ENCODE results near the gene CPPED1.

CPPED1 gene

DNA sequence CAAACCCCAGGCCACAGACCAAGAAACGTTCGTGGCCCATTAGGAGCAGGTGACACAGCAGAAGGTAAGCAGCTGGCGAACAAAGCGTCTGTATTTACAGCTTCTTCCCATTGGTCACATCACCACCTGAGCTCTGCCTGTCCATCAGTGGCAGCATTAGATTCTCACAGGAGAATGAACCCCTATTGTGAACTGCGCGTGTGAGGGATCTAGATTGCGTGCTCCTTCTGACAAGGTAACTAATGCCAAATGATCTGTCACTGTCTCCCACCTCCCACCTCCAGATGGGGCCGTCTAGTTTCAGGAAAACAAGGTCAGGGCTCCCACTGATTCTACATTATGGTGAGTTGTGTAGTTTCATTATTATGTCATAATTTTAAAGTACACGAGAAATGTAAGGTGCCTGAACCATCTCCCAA lies 186.3 kb downstream of the CPPED1 start:
- no peak overlapping the region for H2BK120ac ChIP-seq (ENCODE audit: low read depth, low read length)
- H3K79me1 ChIP-seq (replicated peaks; ENCODE audit: low read length, poor library complexity, severe bottlenecking), result no peaks in the 10 kb centered on the region
- no peak overlapping the region for H2BK5ac ChIP-seq (ENCODE audit: low read depth, low read length, poor library complexity, severe bottlenecking)
- no peak overlapping the region for H4K8ac ChIP-seq (ENCODE audit: low read length)
- H4K91ac ChIP-seq (ENCODE audit: low read length), result no peak overlapping the region
- no peak overlapping the region for H3K18ac ChIP-seq (ENCODE audit: low read depth in 1 of 2, low read length in 2 of 2)
- no peak overlapping the region for H3K27ac ChIP-seq (ENCODE audit: low read length, poor library complexity, severe bottlenecking)
- H2BK12ac ChIP-seq (ENCODE audit: low read length in 2 of 2), result no peak overlapping the region
- DNase-seq, result no peak
- H2BK15ac ChIP-seq (ENCODE audit: low read depth, poor library complexity, severe bottlenecking), result no peak overlapping the region
- no peak overlapping the region for H3K14ac ChIP-seq (ENCODE audit: low read length in 2 of 2)
- H2AFZ ChIP-seq (ENCODE audit: low read depth, low read length), result no peak overlapping the region
- H3K4me3 ChIP-seq (ENCODE audit: insufficient read depth in 1 of 2, low read depth in 1 of 2, low read length in 2 of 2), result no peak overlapping the region
- peaks cover 0 to 8% of the 10 kb centered on the region in 2 experiments for H3K27me3 ChIP-seq (ENCODE audit: control insufficient read depth in 1 of 2, insufficient read depth in 1 of 2, low read length in 2 of 2)
- H3K36me3 ChIP-seq (ENCODE audit: control insufficient read depth in 1 of 2, insufficient read depth in 2 of 2, low read depth in 1 of 2, low read length in 2 of 2), result no peaks in the 10 kb centered on the region
- H3K23ac ChIP-seq (ENCODE audit: low read length in 2 of 2), result no peak overlapping the region
- no peak overlapping the region for H3K4me2 ChIP-seq (ENCODE audit: low read length, poor library complexity, severe bottlenecking)
- no peak overlapping the region for H2AK5ac ChIP-seq (ENCODE audit: low read length, severe bottlenecking)
- 81% methylated on average over 8 of the region's 9 CpGs for WGBS
- H3K9me3 ChIP-seq (ENCODE audit: control insufficient read depth, low read length), result no peaks in the 10 kb centered on the region
- no peak overlapping the region for H3K9ac ChIP-seq (ENCODE audit: low read length)
- H3K4me1 ChIP-seq (ENCODE audit: control insufficient read depth, insufficient read depth, low read depth, low read length), result peaks cover 3% of the 10 kb centered on the region
- no peak overlapping the region for H3K4ac ChIP-seq (ENCODE audit: low read depth in 1 of 2, low read length in 2 of 2)

DNA sequence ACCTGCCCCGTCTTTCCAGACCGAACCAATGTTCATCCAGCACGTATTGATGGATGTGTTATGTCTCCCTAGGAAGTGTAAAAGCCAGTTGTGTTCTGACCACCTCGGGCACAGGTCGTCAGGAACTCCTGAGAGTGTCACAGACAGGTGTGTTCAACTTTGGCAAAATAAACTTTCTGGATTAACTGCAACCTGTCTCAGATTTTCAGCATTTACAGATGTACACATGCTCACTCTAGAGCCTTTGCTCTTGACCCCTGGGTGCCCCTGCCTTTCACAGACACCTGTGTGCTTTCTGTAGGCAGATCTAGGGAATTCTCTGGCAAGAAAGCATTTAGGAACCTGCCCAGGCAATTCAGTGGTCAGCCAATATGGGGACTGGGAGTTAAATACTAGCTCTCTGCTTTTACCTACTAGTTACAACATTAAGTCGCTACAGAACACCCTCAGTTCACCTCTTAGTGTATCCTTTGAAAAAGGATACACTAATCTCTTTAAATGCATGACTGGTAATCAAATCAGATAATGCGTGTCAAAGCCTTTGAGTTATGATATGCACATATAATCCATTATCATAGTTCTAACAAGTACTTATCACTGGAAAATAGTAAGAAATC lies 188.9 kb downstream of the CPPED1 start:
- no peak for DNase-seq
- no peak overlapping the region for H2BK15ac ChIP-seq (ENCODE audit: low read depth, poor library complexity, severe bottlenecking)
- WGBS, result 72% methylated on average over 6 of the region's 7 CpGs
- H3K4me3 ChIP-seq (ENCODE audit: insufficient read depth in 1 of 2, low read depth in 1 of 2, low read length in 2 of 2), result no peak overlapping the region
- H3K4ac ChIP-seq (ENCODE audit: low read depth in 1 of 2, low read length in 2 of 2), result no peak overlapping the region
- H2AFZ ChIP-seq (ENCODE audit: low read depth, low read length), result no peak overlapping the region
- H4K8ac ChIP-seq (ENCODE audit: low read length), result no peak overlapping the region
- no peaks in the 10 kb centered on the region for H3K9me3 ChIP-seq (ENCODE audit: control insufficient read depth, low read length)
- peaks cover 0 to 2% of the 10 kb centered on the region in 2 experiments for H3K27me3 ChIP-seq (ENCODE audit: control insufficient read depth in 1 of 2, insufficient read depth in 1 of 2, low read length in 2 of 2)
- no peak overlapping the region for H2BK5ac ChIP-seq (ENCODE audit: low read depth, low read length, poor library complexity, severe bottlenecking)
- H3K4me1 ChIP-seq (ENCODE audit: control insufficient read depth, insufficient read depth, low read depth, low read length), result peaks cover 5% of the 10 kb centered on the region
- H2BK120ac ChIP-seq (ENCODE audit: low read depth, low read length), result no peak overlapping the region
- no peaks in the 10 kb centered on the region for H3K36me3 ChIP-seq (ENCODE audit: control insufficient read depth in 1 of 2, insufficient read depth in 2 of 2, low read depth in 1 of 2, low read length in 2 of 2)
- no peak overlapping the region for H3K23ac ChIP-seq (ENCODE audit: low read length in 2 of 2)
- H3K14ac ChIP-seq (ENCODE audit: low read length in 2 of 2), result no peak overlapping the region
- no peak overlapping the region for H3K4me2 ChIP-seq (ENCODE audit: low read length, poor library complexity, severe bottlenecking)
- H2BK12ac ChIP-seq (ENCODE audit: low read length in 2 of 2), result no peak overlapping the region
- no peak overlapping the region for H3K9ac ChIP-seq (ENCODE audit: low read length)
- no peak overlapping the region for H3K18ac ChIP-seq (ENCODE audit: low read depth in 1 of 2, low read length in 2 of 2)
- no peak overlapping the region for H3K27ac ChIP-seq (ENCODE audit: low read length, poor library complexity, severe bottlenecking)
- no peaks in the 10 kb centered on the region for H3K79me1 ChIP-seq (replicated peaks; ENCODE audit: low read length, poor library complexity, severe bottlenecking)
- no peak overlapping the region for H4K91ac ChIP-seq (ENCODE audit: low read length)
- no peak overlapping the region for H2AK5ac ChIP-seq (ENCODE audit: low read length, severe bottlenecking)

DNA sequence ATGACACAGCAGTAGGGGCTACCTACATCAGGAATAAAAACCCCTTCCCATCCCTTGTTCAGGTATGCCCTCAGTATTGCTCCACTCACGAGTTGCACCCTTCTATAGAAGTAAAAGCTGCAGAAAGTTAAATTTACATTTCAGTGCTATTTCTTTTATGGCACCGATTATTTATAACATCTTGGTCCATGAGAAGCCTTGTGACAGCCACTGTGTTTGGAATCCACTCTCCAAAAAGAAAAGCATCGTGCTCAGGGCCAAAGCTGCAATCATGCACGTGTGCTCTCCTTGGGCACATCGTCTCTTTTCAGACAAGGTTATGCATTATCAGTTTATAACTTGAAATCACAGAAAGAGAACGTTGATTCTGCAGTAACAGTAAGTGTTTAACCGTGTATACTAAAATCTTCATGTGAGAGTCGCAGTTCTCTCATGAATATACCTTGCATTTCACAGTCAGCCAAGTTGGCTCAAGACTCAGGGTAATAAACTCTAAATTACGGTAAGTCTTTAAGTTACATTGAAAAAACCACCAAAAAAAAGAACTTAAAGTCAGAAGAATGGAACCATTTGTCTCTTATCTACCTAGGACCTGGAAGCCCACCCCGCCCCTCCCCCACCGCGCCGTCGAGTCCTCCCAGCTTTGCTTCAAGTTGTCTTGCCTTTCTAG lies 189.6 kb downstream of the CPPED1 start:
- Histone ChIP-seq H3K23ac (ENCODE audit: low read length in 2 of 2) (no peak overlapping the region), H2BK120ac (ENCODE audit: low read depth, low read length) (no peak overlapping the region), H4K8ac (ENCODE audit: low read length) (no peak overlapping the region), H2BK5ac (ENCODE audit: low read depth, low read length, poor library complexity, severe bottlenecking) (no peak overlapping the region), H3K27ac (ENCODE audit: low read length, poor library complexity, severe bottlenecking) (no peak overlapping the region), H3K9me3 (ENCODE audit: control insufficient read depth, low read length) (no peaks in the 10 kb centered on the region), H3K14ac (ENCODE audit: low read length in 2 of 2) (no peak overlapping the region), H3K4me1 (ENCODE audit: control insufficient read depth, insufficient read depth, low read depth, low read length) (peaks cover 5% of the 10 kb centered on the region), H2AFZ (ENCODE audit: low read depth, low read length) (no peak overlapping the region), H2BK15ac (ENCODE audit: low read depth, poor library complexity, severe bottlenecking) (no peak overlapping the region), H3K36me3 (ENCODE audit: control insufficient read depth in 1 of 2, insufficient read depth in 2 of 2, low read depth in 1 of 2, low read length in 2 of 2) (no peaks in the 10 kb centered on the region), H3K79me1 (replicated peaks; ENCODE audit: low read length, poor library complexity, severe bottlenecking) (no peaks in the 10 kb centered on the region), H2AK5ac (ENCODE audit: low read length, severe bottlenecking) (no peak overlapping the region), H3K27me3 (ENCODE audit: control insufficient read depth in 1 of 2, insufficient read depth in 1 of 2, low read length in 2 of 2) (peaks cover 0 to 2% of the 10 kb centered on the region in 2 experiments), H3K4me3 (ENCODE audit: insufficient read depth in 1 of 2, low read depth in 1 of 2, low read length in 2 of 2) (no peak overlapping the region), H3K4me2 (ENCODE audit: low read length, poor library complexity, severe bottlenecking) (no peak overlapping the region), H3K18ac (ENCODE audit: low read depth in 1 of 2, low read length in 2 of 2) (no peak overlapping the region), H3K4ac (ENCODE audit: low read depth in 1 of 2, low read length in 2 of 2) (no peak overlapping the region), H2BK12ac (ENCODE audit: low read length in 2 of 2) (no peak overlapping the region), H3K9ac (ENCODE audit: low read length) (no peak overlapping the region), H4K91ac (ENCODE audit: low read length) (no peak overlapping the region)
- DNase-seq, result no peak
- 87% methylated on average over 14 of the region's 14 CpGs for WGBS

DNA sequence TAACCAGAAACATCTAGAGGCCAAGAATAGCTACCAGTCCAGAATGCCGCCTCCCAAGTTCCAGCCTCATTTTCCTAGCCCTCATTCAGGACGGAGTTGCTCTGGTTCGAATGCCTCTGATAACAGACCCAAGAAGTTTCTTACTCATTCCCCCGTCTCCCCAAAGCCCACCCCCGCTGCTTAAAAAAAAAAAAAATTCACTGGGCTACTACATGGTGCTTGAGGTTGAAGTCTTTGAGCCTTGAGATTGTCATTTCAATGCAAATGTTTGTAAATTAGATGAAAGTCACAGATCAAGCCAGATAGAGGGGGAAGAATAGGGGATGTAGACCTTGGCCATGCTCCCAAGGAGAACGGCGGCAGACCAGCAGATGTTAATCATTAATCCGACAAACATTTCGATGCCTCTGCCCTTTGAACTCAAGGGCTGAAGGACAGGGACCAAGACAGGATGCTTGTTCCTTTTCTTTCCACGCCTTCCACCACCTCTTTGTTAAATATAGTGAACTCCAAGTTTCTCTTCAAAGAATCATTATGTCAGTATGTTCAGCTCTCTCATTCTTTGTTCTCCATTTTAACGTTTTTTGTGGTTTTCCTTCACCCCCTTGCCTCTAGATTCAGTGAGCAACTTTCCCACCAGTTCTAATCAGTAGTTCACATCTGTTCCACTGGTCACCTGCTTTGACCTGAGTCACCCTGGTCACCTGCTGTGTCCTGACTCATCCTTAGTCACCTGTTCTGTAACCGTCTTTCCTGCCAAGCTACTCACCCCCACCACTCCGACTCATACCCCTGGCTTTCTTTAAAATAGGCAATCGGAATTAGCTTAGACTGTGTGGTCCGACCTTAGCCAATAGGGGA lies 190.3 kb downstream of the CPPED1 start:
- H3K4me2 ChIP-seq (ENCODE audit: low read length, poor library complexity, severe bottlenecking), result no peak overlapping the region
- DNase-seq, result no peak
- no peak overlapping the region for H2BK15ac ChIP-seq (ENCODE audit: low read depth, poor library complexity, severe bottlenecking)
- H2BK120ac ChIP-seq (ENCODE audit: low read depth, low read length), result no peak overlapping the region
- no peak overlapping the region for H3K9ac ChIP-seq (ENCODE audit: low read length)
- no peak overlapping the region for H2BK5ac ChIP-seq (ENCODE audit: low read depth, low read length, poor library complexity, severe bottlenecking)
- no peak overlapping the region for H4K91ac ChIP-seq (ENCODE audit: low read length)
- WGBS, result 56% methylated on average over 14 of the region's 15 CpGs
- no peak overlapping the region for H2AFZ ChIP-seq (ENCODE audit: low read depth, low read length)
- no peaks in the 10 kb centered on the region for H3K9me3 ChIP-seq (ENCODE audit: control insufficient read depth, low read length)
- H3K18ac ChIP-seq (ENCODE audit: low read depth in 1 of 2, low read length in 2 of 2), result no peak overlapping the region
- no peak overlapping the region for H3K27ac ChIP-seq (ENCODE audit: low read length, poor library complexity, severe bottlenecking)
- H2AK5ac ChIP-seq (ENCODE audit: low read length, severe bottlenecking), result no peak overlapping the region
- no peaks in the 10 kb centered on the region for H3K36me3 ChIP-seq (ENCODE audit: control insufficient read depth in 1 of 2, insufficient read depth in 2 of 2, low read depth in 1 of 2, low read length in 2 of 2)
- no peak overlapping the region for H3K4me3 ChIP-seq (ENCODE audit: insufficient read depth in 1 of 2, low read depth in 1 of 2, low read length in 2 of 2)
- H3K23ac ChIP-seq (ENCODE audit: low read length in 2 of 2), result no peak overlapping the region
- H3K14ac ChIP-seq (ENCODE audit: low read length in 2 of 2), result no peak overlapping the region
- peaks cover 5% of the 10 kb centered on the region for H3K4me1 ChIP-seq (ENCODE audit: control insufficient read depth, insufficient read depth, low read depth, low read length)
- no peak overlapping the region for H4K8ac ChIP-seq (ENCODE audit: low read length)
- peaks cover 0 to 2% of the 10 kb centered on the region in 2 experiments for H3K27me3 ChIP-seq (ENCODE audit: control insufficient read depth in 1 of 2, insufficient read depth in 1 of 2, low read length in 2 of 2)
- no peak overlapping the region for H3K4ac ChIP-seq (ENCODE audit: low read depth in 1 of 2, low read length in 2 of 2)
- H3K79me1 ChIP-seq (replicated peaks; ENCODE audit: low read length, poor library complexity, severe bottlenecking), result no peaks in the 10 kb centered on the region
- no peak overlapping the region for H2BK12ac ChIP-seq (ENCODE audit: low read length in 2 of 2)

Measured in mesenchymal stem cell (in vitro differentiated cells and primary cell).